Measurements from ENCODE around the gene RAB31. TPM values are rescaled to one million over a fixed set of nuclear protein-coding genes. Genes with fewer than 3 reads are reported as not detected.

Gene RAB31
- total RNA-seq, 1 donor from 2014 or later, result 19.0 TPM

GRCh38 chr18:9910071-9910470 lies 202.0 kb downstream of the RAB31 start:
- DNase-seq (ENCODE audit: low read depth), result no peak

- no peak for DNase-seq (ENCODE audit: low read depth)
Measured at GRCh38 chr18:9910661-9911060, 202.6 kb downstream of the RAB31 start.

GRCh38 chr18:9911226-9911625 lies 203.1 kb downstream of the RAB31 start:
- DNase-seq (ENCODE audit: low read depth), result no peak

Other genes with a start within 250 kb of the RAB31 start
- 73.8 and 83.5 TPM in 2 replicates for gene RALBP1, start 232.8 kb upstream of the RAB31 start, total RNA-seq
- 66.9 and 79.8 TPM in 2 replicates for gene PPP4R1, start 93.7 kb upstream of the RAB31 start, total RNA-seq
- 0.10 TPM in 1 of 2 replicates, not detected in the other for gene TXNDC2, start 177.7 kb downstream of the RAB31 start, total RNA-seq
- gene VAPA, start 205.7 kb downstream of the RAB31 start, total RNA-seq, result 281 and 387 TPM in 2 replicates